Measurements from ENCODE around the gene DNAJB6.
A peak's percentile ranks its signal among the peaks of the same experiment; 100 is the strongest.
"Not testable (repeated sequence)": the region's sequence is repeated elsewhere in the genome, so short reads cannot be mapped to it uniquely, and the experiment has no call there.

Gene DNAJB6

GRCh38 chr7:157323401-157323800, 13.4 kb upstream of the DNAJB6 start:
- no peak for DNase-seq

GRCh38 chr7:157329447-157329846, 7.4 kb upstream of the DNAJB6 start:
- DNase-seq, result no peak

- DNase-seq, result not testable (repeated sequence)
Measured at GRCh38 chr7:157330567-157330966, 6.2 kb upstream of the DNAJB6 start.

- not testable (repeated sequence) for DNase-seq
Measured at GRCh38 chr7:157331049-157331448, 5.8 kb upstream of the DNAJB6 start.

GRCh38 chr7:157335236-157335635, 1.6 kb upstream of the DNAJB6 start:
- no peak for DNase-seq

GRCh38 chr7:157335991-157336382, 817 bp upstream of the DNAJB6 start:
- DNase-seq, result peak in 2 of 14 donors; percentile 47 to 49

GRCh38 chr7:157337316-157338149, 729 bp downstream of the DNAJB6 start:
- peak in 4 of 14 donors; percentile 54 to 80 (median 60) for DNase-seq

- DNase-seq, result peak in 8 of 14 donors; percentile 3 to 42 (median 22)
Measured at GRCh38 chr7:157339777-157340677, 3.2 kb downstream of the DNAJB6 start.

- peak in 2 of 14 donors; percentile 9 to 36 for DNase-seq
Measured at GRCh38 chr7:157347217-157347904, 10.6 kb downstream of the DNAJB6 start.

- no peak for DNase-seq
Measured at GRCh38 chr7:157348548-157348947, 11.7 kb downstream of the DNAJB6 start.

GRCh38 chr7:157352516-157352915, 15.7 kb downstream of the DNAJB6 start:
- no peak for DNase-seq

- peak in 3 of 14 donors; percentile 8 to 72 (median 16) for DNase-seq
Measured at GRCh38 chr7:157355784-157356511, 19.1 kb downstream of the DNAJB6 start.

- no peak for DNase-seq
Measured at GRCh38 chr7:157357129-157358040, 20.6 kb downstream of the DNAJB6 start.

- DNase-seq, result no peak
Measured at GRCh38 chr7:157358041-157358752, 21.4 kb downstream of the DNAJB6 start.

- no peak for DNase-seq
Measured at GRCh38 chr7:157358753-157359096, 21.9 kb downstream of the DNAJB6 start.

GRCh38 chr7:157359581-157359980, 22.8 kb downstream of the DNAJB6 start:
- DNase-seq, result no peak

GRCh38 chr7:157360483-157361025, 23.8 kb downstream of the DNAJB6 start:
- DNase-seq, result no peak

- no peak for DNase-seq
Measured at GRCh38 chr7:157361537-157361936, 24.7 kb downstream of the DNAJB6 start.

- no peak for DNase-seq
Measured at GRCh38 chr7:157362729-157363128, 25.9 kb downstream of the DNAJB6 start.

- DNase-seq, result no peak
Measured at GRCh38 chr7:157366722-157367121, 29.9 kb downstream of the DNAJB6 start.

Data from C1 segment of cervical spinal cord (tissue), 14 donors.